Brain microvascular endothelial cell (primary cell): Measurements from ENCODE around the gene PARVB.

Experiments
- DNase-seq: peaks from one replicate; pipeline ENCODE4 v3.0.0-alpha.2; 2020
- H3K27ac ChIP-seq: fragments of 250-450 bp; sonication (Bioruptor Pico); 2 replicates; pipeline ENCODE4 v1.5.1; 2020; ENCODE audit warnings: mild to moderate bottlenecking, moderate library complexity
- H3K27me3 ChIP-seq: fragments of 250-450 bp; sonication (Bioruptor Pico); replicated peaks from 2 replicates; pipeline ENCODE4 v1.5.1; 2020; ENCODE audit warnings: mild to moderate bottlenecking
- H3K36me3 ChIP-seq: fragments of 250-450 bp; sonication (Bioruptor Pico); replicated peaks from 2 replicates; pipeline ENCODE4 v1.5.1; 2020; ENCODE audit warnings: mild to moderate bottlenecking
- H3K4me3 ChIP-seq: 2 replicates; pipeline ENCODE4 v1.5.1; 2011; ENCODE audit warnings: low read depth, mild to moderate bottlenecking, control low read depth, low read length, moderate library complexity
- in situ Hi-C: cut with HindIII; loops from 2 replicates; pipeline ENCODE4 v1.10.0; 2017; ENCODE audit warnings: low sequenced_read_pairs, low pct_ligation_motif_present
- TF ChIP-seq, protein P1 (sequence below): IDR thresholded peaks from 2 replicates; pipeline ENCODE4 v1.5.1; 2011; ENCODE audit warnings: low read depth, mild to moderate bottlenecking, moderate library complexity, low read length, control low read depth, inconsistent platforms; ENCODE audit errors: missing control alignments

PARVB gene

GRCh38 chr22:44030051-44030701, 6.1 kb downstream of the PARVB start:
- Histone ChIP-seq H3K4me3 (no peak overlapping the region), H3K27ac (no peak overlapping the region), H3K36me3 (no peaks in the 10 kb centered on the region), H3K27me3 (no peaks in the 10 kb centered on the region)
- DNase-seq = no peak
- in situ Hi-C loops = no loop called here
- TF ChIP-seq, protein P1, sequence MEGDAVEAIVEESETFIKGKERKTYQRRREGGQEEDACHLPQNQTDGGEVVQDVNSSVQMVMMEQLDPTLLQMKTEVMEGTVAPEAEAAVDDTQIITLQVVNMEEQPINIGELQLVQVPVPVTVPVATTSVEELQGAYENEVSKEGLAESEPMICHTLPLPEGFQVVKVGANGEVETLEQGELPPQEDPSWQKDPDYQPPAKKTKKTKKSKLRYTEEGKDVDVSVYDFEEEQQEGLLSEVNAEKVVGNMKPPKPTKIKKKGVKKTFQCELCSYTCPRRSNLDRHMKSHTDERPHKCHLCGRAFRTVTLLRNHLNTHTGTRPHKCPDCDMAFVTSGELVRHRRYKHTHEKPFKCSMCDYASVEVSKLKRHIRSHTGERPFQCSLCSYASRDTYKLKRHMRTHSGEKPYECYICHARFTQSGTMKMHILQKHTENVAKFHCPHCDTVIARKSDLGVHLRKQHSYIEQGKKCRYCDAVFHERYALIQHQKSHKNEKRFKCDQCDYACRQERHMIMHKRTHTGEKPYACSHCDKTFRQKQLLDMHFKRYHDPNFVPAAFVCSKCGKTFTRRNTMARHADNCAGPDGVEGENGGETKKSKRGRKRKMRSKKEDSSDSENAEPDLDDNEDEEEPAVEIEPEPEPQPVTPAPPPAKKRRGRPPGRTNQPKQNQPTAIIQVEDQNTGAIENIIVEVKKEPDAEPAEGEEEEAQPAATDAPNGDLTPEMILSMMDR = no peak

DNA sequence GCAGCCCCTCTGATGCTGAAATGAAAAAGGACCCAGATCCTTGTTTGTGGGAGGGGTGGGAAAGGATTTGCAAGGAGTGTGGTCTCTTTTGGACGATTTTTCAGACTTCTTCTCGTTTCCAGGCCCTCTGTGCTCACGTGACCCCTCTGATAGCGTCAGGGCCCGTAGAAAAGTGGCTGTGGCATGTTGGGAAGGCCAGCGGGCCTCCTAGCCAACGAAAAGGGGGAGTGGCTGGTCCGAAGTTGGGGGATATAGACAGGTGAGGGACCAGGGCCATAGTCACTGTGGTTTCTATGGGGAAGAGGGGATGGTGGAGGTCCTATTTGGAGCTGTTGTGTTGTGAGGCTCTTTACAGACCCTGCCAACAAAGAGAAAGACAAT, 6.6 kb downstream of the PARVB start:
- Histone ChIP-seq H3K27ac (no peak overlapping the region), H3K36me3 (no peaks in the 10 kb centered on the region), H3K4me3 (no peak overlapping the region), H3K27me3 (no peaks in the 10 kb centered on the region)
- TF ChIP-seq, protein P1 = no peak
- no peak for DNase-seq
- in situ Hi-C loops = no loop called here

- DNase-seq = no peak
- Histone ChIP-seq H3K4me3 (no peak overlapping the region), H3K36me3 (no peaks in the 10 kb centered on the region), H3K27me3 (no peaks in the 10 kb centered on the region), H3K27ac (no peak overlapping the region)
- TF ChIP-seq, protein P1 = no peak
- in situ Hi-C loops = no loop called here
Measured at GRCh38 chr22:44031158-44031952, 7.3 kb downstream of the PARVB start.

GRCh38 chr22:44032126-44032730, 8.1 kb downstream of the PARVB start:
- DNase-seq = no peak
- in situ Hi-C loops = no loop called here
- Histone ChIP-seq H3K4me3 (no peak overlapping the region), H3K27me3 (no peaks in the 10 kb centered on the region), H3K27ac (no peak overlapping the region), H3K36me3 (no peaks in the 10 kb centered on the region)
- TF ChIP-seq, protein P1 = no peak

DNA sequence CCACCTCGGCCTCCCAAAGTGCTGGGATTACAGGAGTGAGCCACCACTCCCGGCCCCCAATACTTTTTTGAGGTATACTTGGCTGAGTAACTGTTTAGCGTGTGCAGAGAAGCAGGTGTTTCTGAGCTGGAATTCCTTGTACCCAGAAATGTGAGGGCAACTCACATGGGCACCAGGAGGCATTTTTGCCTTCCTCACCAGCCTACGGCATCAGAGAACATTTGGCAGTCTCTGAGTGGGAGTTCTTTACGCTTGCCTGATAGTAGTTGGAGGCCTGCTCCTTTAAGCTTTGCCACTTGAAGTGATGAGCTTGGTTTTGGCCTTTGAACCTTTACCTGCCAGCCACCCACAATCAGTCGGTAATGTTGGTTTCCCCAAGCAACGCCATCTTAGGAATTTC, 9.2 kb downstream of the PARVB start:
- in situ Hi-C loops = no loop called here

More for the DNA sequence above, 9.2 kb downstream of the PARVB start:
- DNase-seq = no peak
- Histone ChIP-seq H3K27ac (no peak overlapping the region), H3K4me3 (no peak overlapping the region), H3K27me3 (no peaks in the 10 kb centered on the region), H3K36me3 (no peaks in the 10 kb centered on the region)
- TF ChIP-seq, protein P1 = no peak
